Bone marrow (tissue), 2 donors: ENCODE measurements around the gene SIGLEC15.
"Not testable (repeated sequence)": the region's sequence is repeated elsewhere in the genome, so short reads cannot be mapped to it uniquely, and the experiment has no call there.

ENCODE experiments used
- DNase-seq, 2 donors: peaks; one replicate each; lab custom pipeline; 2025; lab: John Stamatoyannopoulos, UW

The SIGLEC15 gene

GRCh38 chr18:45820106-45820745, 5.2 kb upstream of the SIGLEC15 start:
- DNase-seq = no peak

DNA sequence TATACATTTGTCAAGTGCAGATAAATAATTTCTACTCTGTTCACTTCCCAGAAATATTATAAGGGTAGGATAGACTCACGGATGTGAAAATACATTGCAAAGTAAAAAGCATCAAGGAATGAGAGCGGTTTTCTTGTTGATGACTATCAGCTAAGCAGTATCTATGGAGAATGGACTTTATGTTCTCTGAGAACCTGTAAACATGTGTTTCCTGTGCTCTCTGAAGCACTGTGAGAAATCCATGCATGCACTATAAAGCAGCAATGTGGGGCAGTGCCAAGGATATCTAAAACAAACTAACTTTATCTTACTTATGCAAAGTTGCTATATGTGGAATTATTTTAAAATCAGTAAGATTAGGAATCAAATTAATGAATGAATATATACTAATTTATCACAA, 4.4 kb upstream of the SIGLEC15 start:
- no peak for DNase-seq

GRCh38 chr18:45821711-45822110, 3.8 kb upstream of the SIGLEC15 start:
- DNase-seq = no peak

GRCh38 chr18:45826084-45826483, 609 bp downstream of the SIGLEC15 start:
- no peak for DNase-seq

GRCh38 chr18:45826716-45827115, 1.2 kb downstream of the SIGLEC15 start:
- DNase-seq = not testable (repeated sequence)

- no peak for DNase-seq
Measured at GRCh38 chr18:45828917-45829811, 3.7 kb downstream of the SIGLEC15 start.

- no peak for DNase-seq
Measured at GRCh38 chr18:45829855-45830254, 4.4 kb downstream of the SIGLEC15 start.

- DNase-seq = no peak
Measured at GRCh38 chr18:45830917-45831316, 5.4 kb downstream of the SIGLEC15 start.

- no peak for DNase-seq
Measured at GRCh38 chr18:45833846-45834245, 8.4 kb downstream of the SIGLEC15 start.

DNA sequence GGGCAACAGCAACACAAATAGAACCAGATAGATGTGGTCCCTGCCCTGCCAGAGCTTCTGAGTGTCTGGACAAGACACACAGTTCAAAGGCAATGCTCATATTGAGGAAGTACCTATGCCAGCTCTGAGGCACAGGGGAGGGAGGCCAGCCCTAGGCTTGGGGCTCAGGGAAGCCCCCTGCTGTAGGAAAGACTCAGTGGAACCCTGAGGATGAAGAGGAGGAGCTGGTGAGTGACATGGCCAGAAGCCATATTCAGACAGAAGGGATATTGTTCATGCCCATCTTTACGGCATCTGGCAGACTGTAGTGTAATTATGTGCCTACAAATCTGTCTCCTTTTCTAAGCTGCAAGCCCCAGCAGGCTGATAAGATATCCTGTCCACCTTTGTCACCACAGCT, 8.8 kb downstream of the SIGLEC15 start:
- no peak for DNase-seq

GRCh38 chr18:45835057-45835636, 9.7 kb downstream of the SIGLEC15 start:
- peak in 1 of 2 donors; percentile 35 for DNase-seq

DNA sequence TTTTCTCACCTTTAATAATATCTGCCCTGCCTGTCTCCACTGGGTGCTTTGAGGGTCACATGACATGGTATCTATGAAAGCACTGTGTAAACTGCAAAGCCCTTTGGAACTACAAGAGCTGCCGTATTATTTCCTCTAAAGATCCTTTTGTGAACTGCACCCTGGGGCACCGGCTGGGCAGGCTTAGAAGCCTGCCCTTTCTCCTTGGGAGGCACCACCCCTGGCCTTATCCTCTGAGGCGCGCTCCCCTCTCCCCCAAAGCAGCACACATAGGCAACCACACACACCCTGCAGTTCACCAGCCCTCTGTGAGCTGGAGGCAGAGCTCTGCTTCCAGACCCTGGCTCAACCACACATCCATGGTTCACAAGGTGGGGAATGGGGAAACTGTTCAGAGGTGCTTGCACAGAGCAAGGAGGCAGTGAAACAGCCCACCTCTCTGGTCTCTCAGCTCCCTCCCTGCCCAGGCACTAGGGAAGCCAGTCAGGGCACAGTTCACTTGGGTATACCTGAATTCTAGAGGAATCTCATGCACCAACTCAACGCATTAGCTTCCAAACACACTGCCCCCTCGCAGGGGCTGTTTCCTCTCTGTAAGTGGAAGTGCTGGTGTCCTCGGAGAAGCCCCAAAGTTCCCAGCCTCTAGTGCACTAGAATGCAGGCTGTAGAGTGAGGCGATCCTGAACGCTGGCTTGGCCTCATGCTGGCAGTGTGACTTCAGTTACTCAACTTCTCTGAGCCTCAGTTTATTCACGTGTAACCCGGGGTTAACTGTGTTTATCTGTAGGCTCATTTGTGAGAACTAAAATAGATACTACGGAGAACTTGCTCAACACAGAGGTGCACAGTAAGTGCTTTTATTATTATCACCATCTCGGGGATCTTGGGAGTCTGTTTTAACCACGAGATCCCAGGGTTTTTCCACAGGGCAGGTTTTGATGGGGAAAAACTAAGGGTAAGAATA, 11.0 kb downstream of the SIGLEC15 start:
- no peak for DNase-seq

DNA sequence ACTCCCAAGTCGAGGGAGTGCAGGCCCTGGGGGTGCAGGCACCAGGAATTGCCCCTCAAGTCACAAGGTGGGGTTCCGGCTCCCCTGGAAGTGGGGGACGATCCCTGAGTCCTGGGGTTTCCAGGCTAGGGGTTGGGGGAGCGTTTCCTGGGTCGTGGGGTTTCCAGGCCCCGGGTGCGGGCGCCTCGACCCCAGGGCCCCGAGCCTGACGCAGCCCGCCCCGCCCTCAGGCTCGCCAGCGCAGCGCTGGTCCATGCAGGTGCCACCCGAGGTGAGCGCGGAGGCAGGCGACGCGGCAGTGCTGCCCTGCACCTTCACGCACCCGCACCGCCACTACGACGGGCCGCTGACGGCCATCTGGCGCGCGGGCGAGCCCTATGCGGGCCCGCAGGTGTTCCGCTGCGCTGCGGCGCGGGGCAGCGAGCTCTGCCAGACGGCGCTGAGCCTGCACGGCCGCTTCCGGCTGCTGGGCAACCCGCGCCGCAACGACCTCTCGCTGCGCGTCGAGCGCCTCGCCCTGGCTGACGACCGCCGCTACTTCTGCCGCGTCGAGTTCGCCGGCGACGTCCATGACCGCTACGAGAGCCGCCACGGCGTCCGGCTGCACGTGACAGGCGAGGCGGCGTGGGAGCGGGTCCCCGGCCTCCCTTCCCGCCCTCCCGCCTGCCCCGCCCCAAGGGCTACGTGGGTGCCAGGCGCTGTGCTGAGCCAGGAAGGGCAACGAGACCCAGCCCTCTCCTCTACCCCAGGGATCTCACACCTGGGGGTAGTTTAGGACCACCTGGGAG, 12.0 kb downstream of the SIGLEC15 start:
- DNase-seq = no peak

- no peak for DNase-seq
Measured at GRCh38 chr18:45838302-45839070, 13.0 kb downstream of the SIGLEC15 start.

- DNase-seq = peak in 1 of 2 donors; percentile 55
Measured at GRCh38 chr18:45839414-45840395, 14.2 kb downstream of the SIGLEC15 start.

DNA sequence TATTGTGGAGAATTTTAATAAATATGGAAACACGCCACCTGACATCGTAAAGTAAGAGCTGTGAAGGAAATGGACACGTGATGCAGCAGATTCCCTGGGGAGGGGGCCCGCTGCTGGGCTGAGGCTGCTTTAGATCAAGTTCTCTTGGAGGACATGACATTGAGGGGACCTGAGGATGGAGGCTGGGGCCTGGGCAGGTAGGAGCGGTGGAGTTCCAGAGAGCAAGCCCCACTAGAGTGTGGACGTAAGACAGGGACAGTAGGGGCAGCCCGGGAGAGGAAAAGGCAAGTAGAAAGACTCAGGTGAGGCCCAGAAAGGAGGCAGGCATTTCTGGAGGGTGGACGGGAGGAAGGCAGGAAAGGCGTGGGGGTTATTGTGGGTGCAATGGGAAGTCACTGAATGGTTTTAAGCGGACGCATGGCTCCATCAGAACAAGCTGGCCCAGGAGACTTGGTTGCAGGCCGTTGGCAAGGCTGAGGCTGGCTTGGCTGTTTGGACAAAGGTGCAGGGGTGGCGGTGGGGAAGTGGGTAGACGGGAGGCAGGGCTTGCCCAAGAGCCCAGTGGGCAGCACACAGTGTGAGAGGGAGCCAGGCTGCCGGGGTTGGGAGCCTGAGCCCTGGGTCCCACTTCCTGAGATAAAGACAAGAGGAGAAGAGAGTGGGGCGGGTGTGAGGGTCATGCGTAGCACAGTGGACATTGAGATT, 15.7 kb downstream of the SIGLEC15 start:
- DNase-seq = no peak

- no peak for DNase-seq
Measured at GRCh38 chr18:45841765-45842442, 16.4 kb downstream of the SIGLEC15 start.

DNA sequence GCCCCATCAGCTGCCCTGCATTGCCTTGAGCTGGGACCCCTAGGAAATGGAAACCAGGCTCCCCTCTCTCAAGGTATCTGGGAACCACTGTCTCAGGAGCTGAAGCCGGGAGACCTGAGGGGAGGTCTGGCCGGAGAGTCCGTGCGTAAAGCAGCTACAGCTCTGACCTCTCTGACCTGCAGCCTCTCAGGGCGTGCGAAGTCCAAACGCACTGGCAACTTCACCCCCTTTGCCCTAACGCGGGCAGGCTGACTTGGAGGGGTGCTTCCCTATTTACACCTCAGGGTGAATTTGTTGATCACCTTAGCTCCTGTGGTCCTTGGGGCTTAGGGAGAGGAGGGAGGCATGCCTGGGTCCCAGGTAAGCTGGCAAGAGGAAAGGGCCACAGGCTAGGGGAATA, 17.5 kb downstream of the SIGLEC15 start:
- DNase-seq = no peak
